H9 (cell line): ENCODE data around the gene MRPS5. TPM values are rescaled to one million over a fixed set of nuclear protein-coding genes. Genes with fewer than 3 reads are reported as not detected.

Experiments
- DNase-seq: peaks from one replicate; pipeline ENCODE4 v3.0.0-alpha.2; 2017
- H2AFZ ChIP-seq: one replicate; pipeline ENCODE4 v1.6.1; 2013; ENCODE audit warnings: mild to moderate bottlenecking, low read length, control low read depth, moderate library complexity
- H2AK5ac ChIP-seq: 2 replicates; pipeline ENCODE4 v1.6.1; 2013; ENCODE audit warnings: low read length, control low read depth, mixed read lengths; ENCODE audit not compliant: insufficient read length
- H2BK120ac ChIP-seq: one replicate; pipeline ENCODE4 v1.6.1; 2013; ENCODE audit warnings: low read depth, mild to moderate bottlenecking, low read length, control low read depth, inconsistent platforms; ENCODE audit not compliant: poor library complexity, severe bottlenecking
- H2BK12ac ChIP-seq: 2 replicates; pipeline ENCODE4 v1.6.1; 2013; ENCODE audit warnings: low read length, control low read depth, mixed read lengths, low read depth; ENCODE audit not compliant: insufficient read length
- H2BK15ac ChIP-seq: 2 replicates; pipeline ENCODE4 v1.6.1; 2013; ENCODE audit warnings: low read depth, low read length, control low read depth
- H2BK20ac ChIP-seq: one replicate; pipeline ENCODE4 v1.6.1; 2013; ENCODE audit warnings: low read depth, mild to moderate bottlenecking, low read length, control low read depth, inconsistent platforms; ENCODE audit not compliant: poor library complexity, severe bottlenecking
- H2BK5ac ChIP-seq: 2 replicates; pipeline ENCODE4 v1.6.1; 2013; ENCODE audit warnings: low read length, control low read depth, mixed read lengths; ENCODE audit not compliant: insufficient read length
- H3K14ac ChIP-seq: 2 replicates; pipeline ENCODE4 v1.6.1; 2013; ENCODE audit warnings: low read length, control low read depth; ENCODE audit not compliant: insufficient read depth
- H3K18ac ChIP-seq: 2 replicates; pipeline ENCODE4 v1.6.1; 2013; ENCODE audit warnings: low read depth, mild to moderate bottlenecking, mixed read lengths, low read length, control low read depth; ENCODE audit not compliant: insufficient read length
- H3K23ac ChIP-seq: 2 replicates; pipeline ENCODE4 v1.6.1; 2013; ENCODE audit warnings: low read length, control low read depth, mixed read lengths, low read depth; ENCODE audit not compliant: insufficient read length
- H3K23me2 ChIP-seq: 2 replicates; pipeline ENCODE4 v1.6.1; 2013; ENCODE audit warnings: low read depth, mild to moderate bottlenecking, mixed read lengths, low read length, control low read depth; ENCODE audit not compliant: insufficient read length, poor library complexity, severe bottlenecking
- H3K27ac ChIP-seq: 2 replicates; pipeline ENCODE4 v1.5.1; 2013; ENCODE audit warnings: low read length, control low read depth, mixed read lengths, low read depth; ENCODE audit not compliant: insufficient read length
- H3K27me3 ChIP-seq: 2 replicates; pipeline ENCODE4 v1.6.1; 2013; ENCODE audit warnings: low read length, control low read depth, inconsistent platforms; ENCODE audit not compliant: insufficient read depth
- H3K4ac ChIP-seq: 2 replicates; pipeline ENCODE4 v1.6.1; 2013; ENCODE audit warnings: low read depth, mild to moderate bottlenecking, control low read depth, inconsistent platforms, low read length, moderate library complexity
- H3K4me1 ChIP-seq: 2 replicates; pipeline ENCODE4 v1.6.1; 2013; ENCODE audit warnings: low read length, control low read depth, inconsistent platforms; ENCODE audit not compliant: insufficient read depth
- H3K4me2 ChIP-seq: 2 replicates; pipeline ENCODE4 v1.6.1; 2013; ENCODE audit warnings: low read length, control low read depth, mixed read lengths; ENCODE audit not compliant: insufficient read length, insufficient read depth
- H3K56ac ChIP-seq: 2 replicates; pipeline ENCODE4 v1.6.1; 2013; ENCODE audit warnings: low read depth, mild to moderate bottlenecking, mixed read lengths, low read length, control low read depth; ENCODE audit not compliant: insufficient read length
- H3K79me1 ChIP-seq: 2 replicates; pipeline ENCODE4 v1.6.1; 2013; ENCODE audit warnings: low read depth, mild to moderate bottlenecking, moderate library complexity, low read length, control low read depth, inconsistent platforms; ENCODE audit not compliant: insufficient read depth, poor library complexity, severe bottlenecking
- H3K79me2 ChIP-seq: 2 replicates; pipeline ENCODE4 v1.6.1; 2013; ENCODE audit warnings: low read length, control low read depth, inconsistent platforms; ENCODE audit not compliant: insufficient read depth
- H3K9ac ChIP-seq: 2 replicates; pipeline ENCODE4 v1.6.1; 2013; ENCODE audit warnings: low read length, control low read depth, mixed read lengths; ENCODE audit not compliant: insufficient read length; ENCODE audit errors: extremely low read depth
- H3K9me3 ChIP-seq: one replicate; pipeline ENCODE4 v1.6.1; 2013; ENCODE audit warnings: low read depth, low read length, inconsistent platforms; ENCODE audit not compliant: control insufficient read depth
- H3T11ph ChIP-seq: one replicate; pipeline ENCODE4 v1.6.1; 2013; ENCODE audit warnings: mild to moderate bottlenecking, low read length, control low read depth, inconsistent platforms
- H4K20me1 ChIP-seq: one replicate; pipeline ENCODE4 v1.6.1; 2013; ENCODE audit not compliant: control insufficient read depth, insufficient read length, insufficient read depth
- H4K5ac ChIP-seq: 2 replicates; pipeline ENCODE4 v1.6.1; 2013; ENCODE audit warnings: low read depth, mild to moderate bottlenecking, mixed read lengths, low read length, control low read depth; ENCODE audit not compliant: insufficient read length
- H4K8ac ChIP-seq: replicated peaks from 2 replicates; pipeline ENCODE4 v1.6.1; 2013; ENCODE audit warnings: low read length, control low read depth, mixed read lengths, low read depth; ENCODE audit not compliant: insufficient read length
- H4K91ac ChIP-seq: 2 replicates; pipeline ENCODE4 v1.6.1; 2013; ENCODE audit warnings: low read depth, mild to moderate bottlenecking, moderate library complexity, mixed read lengths, low read length, control low read depth; ENCODE audit not compliant: insufficient read length
- H3K27ac Mint-ChIP-seq, 3 experiments: 2 replicates in 2 of 3; 3 replicates in 1 of 3; pipeline ENCODE4 v1.8.0; 2020 to 2021; ENCODE audit warnings: mixed read lengths in 3 of 3, mild to moderate bottlenecking in 1 of 3, moderate library complexity in 1 of 3
- H3K27me3 Mint-ChIP-seq: 2 replicates; pipeline ENCODE4 v1.8.0; 2021; ENCODE audit warnings: low read depth, mild to moderate bottlenecking, moderate library complexity, mixed read lengths
- H3K36me3 Mint-ChIP-seq, 3 experiments: 2 replicates in 2 of 3; 3 replicates in 1 of 3; pipeline ENCODE4 v1.8.0; 2020 to 2021; ENCODE audit warnings: low read depth in 3 of 3, mixed read lengths in 3 of 3; ENCODE audit not compliant: insufficient read depth in 1 of 3
- H3K4me1 Mint-ChIP-seq, 2 experiments: 2 replicates each; pipeline ENCODE4 v1.8.0; 2020; ENCODE audit warnings: mixed read lengths in 2 of 2
- H3K4me3 Mint-ChIP-seq, 2 experiments: 2 replicates in 1 of 2; 3 replicates in 1 of 2; pipeline ENCODE4 v1.8.0; 2020 to 2021; ENCODE audit warnings: mild to moderate bottlenecking in 2 of 2, mixed read lengths in 2 of 2, moderate library complexity in 1 of 2
- H3K9me3 Mint-ChIP-seq, 2 experiments: 2 replicates in 1 of 2; 3 replicates in 1 of 2; pipeline ENCODE4 v1.8.0; 2020; ENCODE audit warnings: mild to moderate bottlenecking in 2 of 2, mixed read lengths in 2 of 2, moderate library complexity in 1 of 2
- CTCF ChIP-seq: fragments of 200-600 bp; sonication (generic); conservative IDR thresholded peaks from 3 replicates; pipeline ENCODE4 v1.8.0; 2021; ENCODE audit warnings: antibody characterized with exemption, mild to moderate bottlenecking
- WGBS: extraction: QIAGEN DNeasy Blood & Tissue Kit; methylation state at CpG from one replicate; pipeline ENCODE4 v1.1.7; 2013; ENCODE audit warnings: missing lambda C conversion rate, low lambda C conversion rate, mixed read lengths; ENCODE audit not compliant: insufficient read length; ENCODE audit errors: extremely low coverage; 5-methylcytosine and 5-hydroxymethylcytosine counted together
- total RNA-seq: library from RNA; stranded (reverse); gene quantifications from 2 replicates; pipeline ENCODE4 v1.2.1, GENCODE V29; 2021

The MRPS5 gene
- total RNA-seq, 1 experiment from 2014 or later, result 50.9 TPM

- Histone ChIP-seq H3K4ac (no peak overlapping the region), H3K9me3 (no peaks in the 10 kb centered on the region), H2BK120ac (no peak overlapping the region), H2AK5ac (no peak overlapping the region), H3K27ac (no peak overlapping the region), H4K5ac (no peak overlapping the region), H3K9ac (no peak overlapping the region), H2BK20ac (no peak overlapping the region), H3T11ph (no peak overlapping the region), H4K8ac (no peak overlapping the region), H2BK5ac (no peak overlapping the region), H2BK15ac (no peak overlapping the region), H4K20me1 (no peaks in the 10 kb centered on the region), H3K4me2 (no peak overlapping the region), H2AFZ (no peak overlapping the region), H3K23me2 (no peaks in the 10 kb centered on the region), H3K79me2 (no peaks in the 10 kb centered on the region), H2BK12ac (no peak overlapping the region), H3K79me1 (no peaks in the 10 kb centered on the region), H4K91ac (no peak overlapping the region), H3K18ac (no peak overlapping the region), H3K23ac (no peak overlapping the region), H3K14ac (no peak overlapping the region), H3K27me3 (no peaks in the 10 kb centered on the region), H3K56ac (no peak overlapping the region), H3K4me1 (no peaks in the 10 kb centered on the region; the same call in 1 of the 2 replicates)
- no peak for TF ChIP-seq CTCF
- WGBS, result no CpG with 5 or more reads among the region's 9 CpGs
- peaks cover 24% of the 10 kb centered on the region for H3K27me3 Mint-ChIP-seq
- peaks cover 14 to 17% of the 10 kb centered on the region in 2 experiments for H3K4me1 Mint-ChIP-seq
- H3K9me3 Mint-ChIP-seq, result no peaks in the 10 kb centered on the region
- no peak for DNase-seq
- no peaks in the 10 kb centered on the region for H3K36me3 Mint-ChIP-seq
- H3K4me3 Mint-ChIP-seq, result no peak overlapping the region
- H3K27ac Mint-ChIP-seq, result no peak overlapping the region
Measured at GRCh38 chr2:95058466-95058988, 63.1 kb downstream of the MRPS5 start.
